ENCODE results near the gene ENAH. TPM values are rescaled to one million over a fixed set of nuclear protein-coding genes. Genes with fewer than 3 reads are reported as not detected.
A peak's percentile ranks its signal among the peaks of the same experiment; 100 is the strongest.

ENAH gene
- total and polyA plus RNA-seq, 2 donors (not counting 1 experiment from before 2014, with no cell fraction given), result 85.0 to 210 TPM

DNA sequence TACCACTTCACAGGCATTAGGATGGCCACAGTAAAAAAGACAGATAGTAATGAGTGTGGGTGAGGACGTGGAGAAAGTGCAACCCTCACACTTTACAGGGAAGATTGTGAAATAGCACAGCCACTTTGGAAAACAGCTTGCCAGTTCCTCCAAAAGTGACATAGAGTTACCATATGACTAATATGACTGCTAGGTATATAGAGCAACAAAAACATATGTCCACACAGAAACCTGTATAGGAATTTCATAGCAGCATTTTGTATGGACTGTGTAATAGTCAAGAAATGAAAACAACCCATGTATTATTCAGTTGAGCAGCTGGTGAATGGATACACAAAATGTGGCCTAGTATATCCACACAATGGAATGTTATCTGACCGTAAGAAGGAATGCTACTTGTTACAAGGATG lies 194.7 kb downstream of the ENAH start:
- H3K79me2 ChIP-seq (ENCODE audit: control insufficient read depth, insufficient read depth, low read length), result no peaks in the 10 kb centered on the region
- no peak overlapping the region for H3K4me3 ChIP-seq (replicated peaks in 1 of 4; ENCODE audit: control extremely low read depth in 1 of 4, insufficient read depth in 1 of 4, low read depth in 3 of 4, low read length in 4 of 4)
- H3K4me1 ChIP-seq (ENCODE audit: control insufficient read depth, extremely low read depth, insufficient read depth, low read length), result peaks cover 17% of the 10 kb centered on the region
- no peaks in the 10 kb centered on the region for H3K27me3 ChIP-seq (ENCODE audit: control insufficient read depth, insufficient read depth, low read length)
- no peaks in the 10 kb centered on the region for H3K36me3 ChIP-seq (ENCODE audit: control insufficient read depth, insufficient read depth, low read length)
- H2AFZ ChIP-seq (ENCODE audit: low read length), result no peak overlapping the region
- no peaks in the 10 kb centered on the region for H3K9me3 ChIP-seq (ENCODE audit: control insufficient read depth, insufficient read depth, low read depth, low read length)
- no peak overlapping the region for H3K27ac ChIP-seq (ENCODE audit: insufficient read depth, low read length)
- H3K9ac ChIP-seq (ENCODE audit: insufficient read depth, low read length), result no peak overlapping the region
- H3K4me2 ChIP-seq (ENCODE audit: extremely low read depth, insufficient read depth, low read length), result no peak overlapping the region
- DNase-seq (ENCODE audit: low read depth in 2 of 2), result peak; percentile 54 to 85
- no peaks in the 10 kb centered on the region for H4K20me1 ChIP-seq (ENCODE audit: control insufficient read depth, extremely low read depth, insufficient read depth, low read length)
- TF ChIP-seq EZH2 (IDR thresholded peaks at IDR 0.05; ENCODE audit: low read length, missing control alignments), result no peak
- no peak for TF ChIP-seq CTCF (conservative IDR thresholded peaks at IDR 0.05 in 1 of 2, IDR thresholded peaks at IDR 0.05 in 1 of 2; ENCODE audit: low read depth in 1 of 2, low read length in 2 of 2)

DNA sequence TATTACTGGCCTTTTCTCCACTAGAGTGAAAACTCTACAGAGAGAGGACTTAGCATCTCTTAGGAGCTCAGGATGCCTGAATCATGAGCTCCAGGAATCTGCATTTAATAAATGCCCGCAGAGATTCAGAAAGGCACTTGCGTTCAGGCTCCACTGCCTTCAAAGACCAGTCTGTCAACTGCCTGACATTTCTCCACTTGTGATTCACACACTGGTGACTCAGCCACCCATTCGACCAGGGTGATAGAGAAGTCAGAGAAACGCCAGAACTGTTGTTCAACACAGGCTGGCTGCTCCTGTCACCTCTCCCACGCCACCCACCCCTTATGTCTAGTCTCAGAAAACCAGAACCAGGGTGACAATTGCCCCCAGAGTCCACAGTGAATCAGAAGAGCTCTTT lies 198.2 kb downstream of the ENAH start:
- no peak overlapping the region for H3K9ac ChIP-seq (ENCODE audit: insufficient read depth, low read length)
- H3K36me3 ChIP-seq (ENCODE audit: control insufficient read depth, insufficient read depth, low read length), result no peaks in the 10 kb centered on the region
- H3K79me2 ChIP-seq (ENCODE audit: control insufficient read depth, insufficient read depth, low read length), result no peaks in the 10 kb centered on the region
- H4K20me1 ChIP-seq (ENCODE audit: control insufficient read depth, extremely low read depth, insufficient read depth, low read length), result no peaks in the 10 kb centered on the region
- H3K9me3 ChIP-seq (ENCODE audit: control insufficient read depth, insufficient read depth, low read depth, low read length), result no peaks in the 10 kb centered on the region
- H3K4me3 ChIP-seq (replicated peaks in 1 of 4; ENCODE audit: control extremely low read depth in 1 of 4, insufficient read depth in 1 of 4, low read depth in 3 of 4, low read length in 4 of 4), result no peak overlapping the region
- H2AFZ ChIP-seq (ENCODE audit: low read length), result no peak overlapping the region
- H3K4me1 ChIP-seq (ENCODE audit: control insufficient read depth, extremely low read depth, insufficient read depth, low read length), result peaks cover 10% of the 10 kb centered on the region
- H3K27me3 ChIP-seq (ENCODE audit: control insufficient read depth, insufficient read depth, low read length), result no peaks in the 10 kb centered on the region
- TF ChIP-seq CTCF (conservative IDR thresholded peaks at IDR 0.05 in 1 of 2, IDR thresholded peaks at IDR 0.05 in 1 of 2; ENCODE audit: low read depth in 1 of 2, low read length in 2 of 2) (no peak), EZH2 (IDR thresholded peaks at IDR 0.05; ENCODE audit: low read length, missing control alignments) (no peak)
- no peak overlapping the region for H3K4me2 ChIP-seq (ENCODE audit: extremely low read depth, insufficient read depth, low read length)
- peak; percentile 76 to 86 for DNase-seq (ENCODE audit: low read depth in 2 of 2)
- no peak overlapping the region for H3K27ac ChIP-seq (ENCODE audit: insufficient read depth, low read length)

- H3K4me3 ChIP-seq (replicated peaks in 1 of 4; ENCODE audit: control extremely low read depth in 1 of 4, insufficient read depth in 1 of 4, low read depth in 3 of 4, low read length in 4 of 4), result no peak overlapping the region
- peaks cover 5% of the 10 kb centered on the region for H3K4me1 ChIP-seq (ENCODE audit: control insufficient read depth, extremely low read depth, insufficient read depth, low read length)
- H3K9me3 ChIP-seq (ENCODE audit: control insufficient read depth, insufficient read depth, low read depth, low read length), result no peaks in the 10 kb centered on the region
- no peak overlapping the region for H3K4me2 ChIP-seq (ENCODE audit: extremely low read depth, insufficient read depth, low read length)
- no peaks in the 10 kb centered on the region for H3K79me2 ChIP-seq (ENCODE audit: control insufficient read depth, insufficient read depth, low read length)
- no peak overlapping the region for H2AFZ ChIP-seq (ENCODE audit: low read length)
- no peaks in the 10 kb centered on the region for H4K20me1 ChIP-seq (ENCODE audit: control insufficient read depth, extremely low read depth, insufficient read depth, low read length)
- no peak overlapping the region for H3K9ac ChIP-seq (ENCODE audit: insufficient read depth, low read length)
- no peaks in the 10 kb centered on the region for H3K36me3 ChIP-seq (ENCODE audit: control insufficient read depth, insufficient read depth, low read length)
- no peaks in the 10 kb centered on the region for H3K27me3 ChIP-seq (ENCODE audit: control insufficient read depth, insufficient read depth, low read length)
- TF ChIP-seq EZH2 (IDR thresholded peaks at IDR 0.05; ENCODE audit: low read length, missing control alignments) (no peak), CTCF (conservative IDR thresholded peaks at IDR 0.05 in 1 of 2, IDR thresholded peaks at IDR 0.05 in 1 of 2; ENCODE audit: low read depth in 1 of 2, low read length in 2 of 2) (no peak)
- no peak overlapping the region for H3K27ac ChIP-seq (ENCODE audit: insufficient read depth, low read length)
- DNase-seq (ENCODE audit: low read depth in 2 of 2), result no peak
Observed at GRCh38 chr1:225453797-225454648, 198.9 kb downstream of the ENAH start.

All from fibroblast of lung (primary cell).